Neural progenitor cell (in vitro differentiated cells): Measurements from ENCODE around the gene ZC3H12C. TPM values are rescaled to one million over a fixed set of nuclear protein-coding genes. Genes with fewer than 3 reads are reported as not detected.

Source experiments
- DNase-seq: peaks from one replicate; pipeline ENCODE4 v3.0.0-alpha.2; 2016; ENCODE audit warnings: low spot score
- H2AFZ ChIP-seq: fragments of 200-600 bp; sonication (generic); replicated peaks from 2 replicates; pipeline ENCODE4 v1.6.1; 2016; ENCODE audit warnings: antibody characterized with exemption
- H3F3A ChIP-seq: fragments of 200-600 bp; sonication (generic); 2 replicates; pipeline ENCODE4 v1.6.1; 2016; ENCODE audit warnings: antibody characterized with exemption, low read depth
- H3K27ac ChIP-seq: fragments of 200-600 bp; sonication (generic); 2 replicates; pipeline ENCODE4 v1.5.1; 2016; ENCODE audit warnings: mild to moderate bottlenecking
- H3K27me3 ChIP-seq: fragments of 200-600 bp; sonication (generic); 2 replicates; pipeline ENCODE4 v1.6.1; 2016; ENCODE audit warnings: mild to moderate bottlenecking, moderate library complexity
- H3K36me3 ChIP-seq: fragments of 200-600 bp; sonication (generic); 2 replicates; pipeline ENCODE4 v1.5.1; 2016
- H3K4me1 ChIP-seq: fragments of 200-600 bp; sonication (generic); 2 replicates; pipeline ENCODE4 v1.6.1; 2016; ENCODE audit warnings: mixed run types
- H3K4me2 ChIP-seq: fragments of 200-600 bp; sonication (generic); 2 replicates; pipeline ENCODE4 v1.6.1; 2016
- H3K4me3 ChIP-seq: fragments of 200-600 bp; sonication (generic); 2 replicates; pipeline ENCODE4 v1.5.1; 2016
- H3K79me2 ChIP-seq: fragments of 200-600 bp; sonication (generic); 2 replicates; pipeline ENCODE4 v1.6.1; 2016; ENCODE audit warnings: low read depth
- H3K9ac ChIP-seq: fragments of 200-600 bp; sonication (generic); 2 replicates; pipeline ENCODE4 v1.6.1; 2016
- H3K9me3 ChIP-seq: fragments of 200-600 bp; sonication (generic); 2 replicates; pipeline ENCODE4 v1.5.1; 2016; ENCODE audit warnings: low read depth
- H4K20me1 ChIP-seq: fragments of 200-600 bp; sonication (generic); 2 replicates; pipeline ENCODE4 v1.6.1; 2016; ENCODE audit warnings: low read depth
- H3K27ac Mint-ChIP-seq: 3 replicates; pipeline ENCODE4 v1.8.0; 2021; ENCODE audit warnings: mixed read lengths
- H3K27me3 Mint-ChIP-seq: 2 replicates; pipeline ENCODE4 v1.8.0; 2022; ENCODE audit warnings: low read depth, mild to moderate bottlenecking, inconsistent platforms, moderate library complexity, mixed read lengths; ENCODE audit not compliant: insufficient read depth
- H3K36me3 Mint-ChIP-seq: 3 replicates; pipeline ENCODE4 v1.8.0; 2021; ENCODE audit warnings: mixed read lengths
- H3K4me1 Mint-ChIP-seq: 3 replicates; pipeline ENCODE4 v1.8.0; 2021; ENCODE audit warnings: mixed read lengths
- H3K4me3 Mint-ChIP-seq: 3 replicates; pipeline ENCODE4 v1.8.0; 2021; ENCODE audit warnings: mild to moderate bottlenecking, moderate library complexity, mixed read lengths
- H3K9me3 Mint-ChIP-seq: 3 replicates; pipeline ENCODE4 v1.8.0; 2020; ENCODE audit warnings: mixed read lengths
- EZH2 ChIP-seq: fragments of 200-600 bp; sonication (generic); IDR thresholded peaks from 2 replicates; pipeline ENCODE4 v1.6.1; 2017; ENCODE audit warnings: antibody characterized with exemption, mild to moderate bottlenecking, moderate library complexity
- EZH2phosphoT487 ChIP-seq: fragments of 200-600 bp; sonication (generic); IDR thresholded peaks from 2 replicates; pipeline ENCODE4 v1.6.1; 2017; ENCODE audit warnings: antibody characterized with exemption
- total RNA-seq: library from RNA; depleted of rRNA; stranded (reverse); fragments of >200 nt; gene quantifications from 2 replicates; pipeline ENCODE4 v1.2.3, GENCODE V29; 2015; ENCODE audit warnings: low replicate concordance
- TF ChIP-seq, protein P1 (sequence below): fragments of 200-600 bp; sonication (generic); IDR thresholded peaks from 2 replicates; pipeline ENCODE4 v1.5.1; 2017; ENCODE audit warnings: antibody characterized with exemption, mild to moderate bottlenecking

ZC3H12C gene
- total RNA-seq, 1 donor from 2014 or later, result 31.8 TPM

GRCh38 chr11:110177086-110177456 lies 83.9 kb downstream of the ZC3H12C start:
- H3K27ac Mint-ChIP-seq, result no peak overlapping the region

GRCh38 chr11:110179064-110179463 lies 85.9 kb downstream of the ZC3H12C start:
- TF ChIP-seq EZH2 (no peak), EZH2phosphoT487 (no peak)
- TF ChIP-seq, protein P1, sequence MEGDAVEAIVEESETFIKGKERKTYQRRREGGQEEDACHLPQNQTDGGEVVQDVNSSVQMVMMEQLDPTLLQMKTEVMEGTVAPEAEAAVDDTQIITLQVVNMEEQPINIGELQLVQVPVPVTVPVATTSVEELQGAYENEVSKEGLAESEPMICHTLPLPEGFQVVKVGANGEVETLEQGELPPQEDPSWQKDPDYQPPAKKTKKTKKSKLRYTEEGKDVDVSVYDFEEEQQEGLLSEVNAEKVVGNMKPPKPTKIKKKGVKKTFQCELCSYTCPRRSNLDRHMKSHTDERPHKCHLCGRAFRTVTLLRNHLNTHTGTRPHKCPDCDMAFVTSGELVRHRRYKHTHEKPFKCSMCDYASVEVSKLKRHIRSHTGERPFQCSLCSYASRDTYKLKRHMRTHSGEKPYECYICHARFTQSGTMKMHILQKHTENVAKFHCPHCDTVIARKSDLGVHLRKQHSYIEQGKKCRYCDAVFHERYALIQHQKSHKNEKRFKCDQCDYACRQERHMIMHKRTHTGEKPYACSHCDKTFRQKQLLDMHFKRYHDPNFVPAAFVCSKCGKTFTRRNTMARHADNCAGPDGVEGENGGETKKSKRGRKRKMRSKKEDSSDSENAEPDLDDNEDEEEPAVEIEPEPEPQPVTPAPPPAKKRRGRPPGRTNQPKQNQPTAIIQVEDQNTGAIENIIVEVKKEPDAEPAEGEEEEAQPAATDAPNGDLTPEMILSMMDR, result no peak
- Histone ChIP-seq H3K4me1 (peaks cover under 1% of the 10 kb centered on the region), H3K79me2 (no peaks in the 10 kb centered on the region), H3K4me3 (no peak overlapping the region), H4K20me1 (no peaks in the 10 kb centered on the region), H3K9me3 (no peaks in the 10 kb centered on the region), H3K27me3 (no peaks in the 10 kb centered on the region), H3K27ac (no peak overlapping the region), H3F3A (no peaks in the 10 kb centered on the region), H3K4me2 (no peak overlapping the region), H3K9ac (no peak overlapping the region), H2AFZ (no peak overlapping the region), H3K36me3 (no peaks in the 10 kb centered on the region)
- no peak overlapping the region for H3K27ac Mint-ChIP-seq
- H3K36me3 Mint-ChIP-seq, result no peaks in the 10 kb centered on the region
- H3K9me3 Mint-ChIP-seq, result no peaks in the 10 kb centered on the region
- H3K27me3 Mint-ChIP-seq, result peaks cover 11% of the 10 kb centered on the region
- no peak overlapping the region for H3K4me3 Mint-ChIP-seq
- no peak for DNase-seq
- peaks cover 24% of the 10 kb centered on the region for H3K4me1 Mint-ChIP-seq

More at GRCh38 chr11:110177086-110177456, 83.9 kb downstream of the ZC3H12C start:
- Mint-ChIP-seq H3K4me1 (peaks cover 34% of the 10 kb centered on the region), H3K36me3 (no peaks in the 10 kb centered on the region), H3K9me3 (no peaks in the 10 kb centered on the region), H3K27me3 (peaks cover 11% of the 10 kb centered on the region), H3K4me3 (no peak overlapping the region)
- H3K4me2 ChIP-seq, result no peak overlapping the region
- H3K27me3 ChIP-seq, result no peaks in the 10 kb centered on the region
- no peaks in the 10 kb centered on the region for H3K9me3 ChIP-seq
- no peaks in the 10 kb centered on the region for H3K79me2 ChIP-seq
- H3K27ac ChIP-seq, result no peak overlapping the region
- no peaks in the 10 kb centered on the region for H4K20me1 ChIP-seq
- DNase-seq, result no peak
- no peak overlapping the region for H3K4me3 ChIP-seq
- no peak overlapping the region for H2AFZ ChIP-seq
- no peaks in the 10 kb centered on the region for H3F3A ChIP-seq
- TF ChIP-seq EZH2 (no peak), EZH2phosphoT487 (no peak)
- TF ChIP-seq, protein P1, result no peak
- H3K36me3 ChIP-seq, result no peaks in the 10 kb centered on the region
- peaks cover 4% of the 10 kb centered on the region for H3K4me1 ChIP-seq
- no peak overlapping the region for H3K9ac ChIP-seq

DNA sequence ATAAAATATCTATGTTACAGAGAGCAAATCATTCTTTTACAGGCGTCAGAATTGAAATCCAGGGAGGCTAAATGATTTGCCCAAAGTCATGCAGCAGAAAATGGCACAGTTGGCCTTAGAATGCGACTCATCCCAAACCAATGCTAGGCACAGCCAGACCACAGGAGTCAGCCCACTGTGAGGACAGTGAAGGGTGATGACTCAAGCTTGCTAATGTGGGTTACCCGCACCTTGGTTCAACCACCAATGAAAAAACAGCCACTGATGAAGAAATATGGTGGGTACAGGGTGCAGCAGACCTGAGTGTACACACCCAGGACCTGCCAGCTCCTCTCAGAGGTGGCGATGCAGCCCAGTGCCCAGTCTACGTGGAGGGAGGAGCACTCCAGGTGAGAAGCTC lies 89.7 kb downstream of the ZC3H12C start:
- Histone ChIP-seq H2AFZ (no peak overlapping the region), H3K4me2 (no peak overlapping the region)

GRCh38 chr11:110184456-110184855 lies 91.3 kb downstream of the ZC3H12C start:
- Mint-ChIP-seq H3K4me1 (peaks cover 23% of the 10 kb centered on the region), H3K36me3 (no peaks in the 10 kb centered on the region), H3K4me3 (no peak overlapping the region), H3K27me3 (peaks cover 4% of the 10 kb centered on the region), H3K27ac (peak overlapping the region; percentile 3), H3K9me3 (no peaks in the 10 kb centered on the region)
- Histone ChIP-seq H3K4me2 (no peak overlapping the region), H3K79me2 (no peaks in the 10 kb centered on the region), H3K9ac (no peak overlapping the region), H4K20me1 (no peaks in the 10 kb centered on the region), H3K36me3 (no peaks in the 10 kb centered on the region), H3K4me1 (peaks cover 4% of the 10 kb centered on the region), H3K9me3 (no peaks in the 10 kb centered on the region), H3K27me3 (no peaks in the 10 kb centered on the region), H3F3A (no peaks in the 10 kb centered on the region), H2AFZ (no peak overlapping the region), H3K4me3 (no peak overlapping the region), H3K27ac (no peak overlapping the region)
- TF ChIP-seq, protein P1, result no peak
- TF ChIP-seq EZH2phosphoT487, result no peak
- no peak for TF ChIP-seq EZH2
- DNase-seq, result no peak

More for the DNA sequence above, 89.7 kb downstream of the ZC3H12C start:
- H3K27me3 ChIP-seq, result no peaks in the 10 kb centered on the region
- Mint-ChIP-seq H3K27me3 (peaks cover 7% of the 10 kb centered on the region), H3K27ac (no peak overlapping the region), H3K9me3 (no peaks in the 10 kb centered on the region), H3K4me3 (no peak overlapping the region), H3K36me3 (no peaks in the 10 kb centered on the region), H3K4me1 (peaks cover 23% of the 10 kb centered on the region)
- H4K20me1 ChIP-seq, result no peaks in the 10 kb centered on the region
- H3K27ac ChIP-seq, result no peak overlapping the region
- H3K4me3 ChIP-seq, result no peak overlapping the region
- H3K9ac ChIP-seq, result no peak overlapping the region
- no peaks in the 10 kb centered on the region for H3K79me2 ChIP-seq
- H3K4me1 ChIP-seq, result peaks cover 4% of the 10 kb centered on the region
- TF ChIP-seq EZH2phosphoT487, result no peak
- no peaks in the 10 kb centered on the region for H3F3A ChIP-seq
- no peak for DNase-seq
- no peaks in the 10 kb centered on the region for H3K36me3 ChIP-seq
- no peaks in the 10 kb centered on the region for H3K9me3 ChIP-seq
